Nephron (organoid): Measurements from ENCODE around the gene SCT.
"Not testable (repeated sequence)": the region's sequence is repeated elsewhere in the genome, so short reads cannot be mapped to it uniquely, and the experiment has no call there.

Source experiments
- H3K27ac Mint-ChIP-seq, 3 experiments: 2 replicates each; pipeline ENCODE4 v1.8.0; 2020; ENCODE audit warnings: mixed read lengths in 3 of 3, mild to moderate bottlenecking in 2 of 3, moderate library complexity in 1 of 3
- H3K27me3 Mint-ChIP-seq: 2 replicates; pipeline ENCODE4 v1.8.0; 2021; ENCODE audit warnings: low read depth, mild to moderate bottlenecking, moderate library complexity, mixed read lengths
- H3K36me3 Mint-ChIP-seq: 2 replicates; pipeline ENCODE4 v1.8.0; 2020; ENCODE audit warnings: low read depth, mixed read lengths
- H3K4me1 Mint-ChIP-seq: 2 replicates; pipeline ENCODE4 v1.8.0; 2020; ENCODE audit warnings: mixed read lengths
- H3K4me3 Mint-ChIP-seq, 3 experiments: 2 replicates each; pipeline ENCODE4 v1.8.0; 2020; ENCODE audit warnings: mild to moderate bottlenecking in 3 of 3, mixed read lengths in 3 of 3, moderate library complexity in 2 of 3
- H3K9me3 Mint-ChIP-seq: 2 replicates; pipeline ENCODE4 v1.8.0; 2020; ENCODE audit warnings: mixed read lengths
- TF ChIP-seq, protein P1 (sequence below), 3 experiments: fragments of 200-600 bp; sonication (generic); IDR thresholded peaks; one replicate each; pipeline ENCODE4 v1.5.0; 2021; ENCODE audit warnings: antibody characterized with exemption in 3 of 3; ENCODE audit not compliant: unreplicated experiment in 3 of 3

SCT gene

DNA sequence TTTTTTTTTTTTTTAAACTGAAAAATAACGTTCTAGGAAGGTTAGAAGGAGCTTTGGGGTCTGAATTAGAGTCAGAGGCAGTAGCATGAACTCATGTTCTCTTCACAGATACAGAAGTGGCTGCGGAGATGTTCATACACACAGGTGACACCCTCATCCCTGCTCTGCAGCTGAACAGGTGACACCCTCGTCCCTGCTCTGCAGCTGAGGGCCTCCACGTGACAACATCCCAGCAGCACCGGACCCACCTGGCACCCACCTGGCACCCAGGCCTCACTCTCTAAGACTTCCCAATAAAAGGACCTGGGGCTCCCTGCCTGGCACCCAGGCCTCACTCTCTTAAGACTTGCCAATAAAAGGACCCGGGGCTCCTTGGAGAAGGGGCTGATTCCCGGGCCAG lies 29.9 kb upstream of the SCT start:
- Mint-ChIP-seq H3K27ac (no peak overlapping the region), H3K4me3 (no peak overlapping the region), H3K9me3 (no peaks in the 10 kb centered on the region), H3K4me1 (no peaks in the 10 kb centered on the region), H3K36me3 (peaks cover 28% of the 10 kb centered on the region), H3K27me3 (no peaks in the 10 kb centered on the region)
- TF ChIP-seq, protein P1, sequence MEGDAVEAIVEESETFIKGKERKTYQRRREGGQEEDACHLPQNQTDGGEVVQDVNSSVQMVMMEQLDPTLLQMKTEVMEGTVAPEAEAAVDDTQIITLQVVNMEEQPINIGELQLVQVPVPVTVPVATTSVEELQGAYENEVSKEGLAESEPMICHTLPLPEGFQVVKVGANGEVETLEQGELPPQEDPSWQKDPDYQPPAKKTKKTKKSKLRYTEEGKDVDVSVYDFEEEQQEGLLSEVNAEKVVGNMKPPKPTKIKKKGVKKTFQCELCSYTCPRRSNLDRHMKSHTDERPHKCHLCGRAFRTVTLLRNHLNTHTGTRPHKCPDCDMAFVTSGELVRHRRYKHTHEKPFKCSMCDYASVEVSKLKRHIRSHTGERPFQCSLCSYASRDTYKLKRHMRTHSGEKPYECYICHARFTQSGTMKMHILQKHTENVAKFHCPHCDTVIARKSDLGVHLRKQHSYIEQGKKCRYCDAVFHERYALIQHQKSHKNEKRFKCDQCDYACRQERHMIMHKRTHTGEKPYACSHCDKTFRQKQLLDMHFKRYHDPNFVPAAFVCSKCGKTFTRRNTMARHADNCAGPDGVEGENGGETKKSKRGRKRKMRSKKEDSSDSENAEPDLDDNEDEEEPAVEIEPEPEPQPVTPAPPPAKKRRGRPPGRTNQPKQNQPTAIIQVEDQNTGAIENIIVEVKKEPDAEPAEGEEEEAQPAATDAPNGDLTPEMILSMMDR (IDR thresholded peaks at IDR 0.05; ENCODE audit: unreplicated experiment in 3 of 3), result no peak

DNA sequence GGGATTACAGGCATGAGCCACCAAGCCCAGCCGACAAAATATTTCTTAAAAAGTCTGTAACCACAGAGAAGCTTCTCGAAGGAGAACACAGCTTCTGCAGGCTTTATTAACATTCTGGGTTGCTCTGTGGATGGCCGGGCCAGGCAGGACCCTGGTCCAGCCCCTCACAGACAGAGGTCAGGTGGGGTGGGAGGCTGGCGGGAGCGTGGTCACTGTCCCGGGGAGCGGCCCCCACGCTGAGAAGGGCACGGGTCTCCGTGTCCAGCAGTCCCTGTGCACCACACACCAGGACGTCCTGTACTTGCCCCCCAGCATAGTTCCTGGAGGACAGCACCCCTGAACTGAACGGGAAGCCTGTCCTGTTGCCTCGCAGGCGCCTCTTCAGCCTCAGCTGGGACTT lies 29.4 kb upstream of the SCT start:
- Mint-ChIP-seq H3K27ac (no peak overlapping the region), H3K4me3 (no peak overlapping the region), H3K27me3 (no peaks in the 10 kb centered on the region), H3K4me1 (no peaks in the 10 kb centered on the region), H3K36me3 (peaks cover 33% of the 10 kb centered on the region), H3K9me3 (no peaks in the 10 kb centered on the region)
- TF ChIP-seq, protein P1 (IDR thresholded peaks at IDR 0.05; ENCODE audit: unreplicated experiment in 3 of 3), result no peak

DNA sequence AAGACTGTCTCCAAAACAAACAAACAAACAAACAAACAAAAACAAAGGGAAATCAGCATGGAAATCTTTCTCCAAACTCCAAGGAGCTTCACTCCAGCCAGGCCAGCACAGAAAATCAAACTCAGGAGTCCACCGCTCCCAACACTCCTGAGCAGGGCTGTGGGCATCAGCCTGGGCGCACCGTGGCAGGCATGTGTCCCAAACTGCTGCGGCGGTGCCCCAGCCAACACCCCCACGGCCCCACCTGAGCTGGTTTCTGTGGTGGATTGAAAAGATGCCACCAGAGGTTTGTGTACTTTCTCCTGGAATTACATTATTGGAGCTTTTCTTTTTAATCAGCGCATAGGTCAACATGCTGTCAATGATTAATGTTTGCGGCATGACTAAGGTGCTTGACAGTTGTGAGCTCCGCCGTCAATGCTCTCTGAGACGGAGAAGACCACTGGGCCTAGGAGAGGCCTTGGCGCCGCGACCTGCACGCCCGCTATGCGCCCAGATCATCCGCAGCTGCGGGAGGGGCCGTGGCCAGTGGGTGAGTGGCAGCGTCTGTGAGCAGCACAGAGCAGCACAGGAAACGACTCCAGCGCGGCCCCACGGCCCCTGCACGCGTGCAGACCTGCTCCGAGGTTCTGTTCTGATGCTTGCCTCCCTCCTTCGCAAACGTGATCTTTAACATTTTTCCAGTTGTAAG lies 28.2 kb upstream of the SCT start:
- no peaks in the 10 kb centered on the region for H3K9me3 Mint-ChIP-seq
- H3K4me3 Mint-ChIP-seq, result no peak overlapping the region
- H3K27ac Mint-ChIP-seq, result peak overlapping the region in 1 of 3 experiments; percentile 28
- TF ChIP-seq, protein P1 (IDR thresholded peaks at IDR 0.05; ENCODE audit: unreplicated experiment in 3 of 3), result no peak
- H3K36me3 Mint-ChIP-seq, result peaks cover 36% of the 10 kb centered on the region
- no peaks in the 10 kb centered on the region for H3K4me1 Mint-ChIP-seq
- no peaks in the 10 kb centered on the region for H3K27me3 Mint-ChIP-seq

DNA sequence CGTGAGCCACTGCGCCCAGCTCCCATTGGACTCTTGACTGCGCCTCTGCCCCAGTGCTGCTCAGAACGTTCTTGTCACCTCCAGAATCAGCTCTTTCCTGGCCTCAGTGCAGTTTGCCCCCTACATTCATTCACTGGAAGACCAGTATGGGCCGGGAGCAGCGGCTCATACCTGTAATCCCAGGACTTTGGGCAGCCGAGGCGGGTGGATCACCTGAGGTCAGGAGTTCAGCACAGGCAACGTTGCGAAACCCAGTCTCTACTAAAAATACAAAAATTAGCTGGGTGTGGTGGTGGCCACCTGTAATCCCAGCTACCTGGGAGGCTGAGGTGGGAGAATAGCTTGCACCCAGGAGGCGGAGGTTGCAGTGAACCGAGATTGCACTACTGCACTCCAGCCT lies 27.5 kb upstream of the SCT start:
- not testable (repeated sequence) for H3K27me3 Mint-ChIP-seq, H3K4me1 Mint-ChIP-seq, H3K4me3 Mint-ChIP-seq, H3K9me3 Mint-ChIP-seq, H3K27ac Mint-ChIP-seq
- peaks cover 32% of the 10 kb centered on the region for H3K36me3 Mint-ChIP-seq

DNA sequence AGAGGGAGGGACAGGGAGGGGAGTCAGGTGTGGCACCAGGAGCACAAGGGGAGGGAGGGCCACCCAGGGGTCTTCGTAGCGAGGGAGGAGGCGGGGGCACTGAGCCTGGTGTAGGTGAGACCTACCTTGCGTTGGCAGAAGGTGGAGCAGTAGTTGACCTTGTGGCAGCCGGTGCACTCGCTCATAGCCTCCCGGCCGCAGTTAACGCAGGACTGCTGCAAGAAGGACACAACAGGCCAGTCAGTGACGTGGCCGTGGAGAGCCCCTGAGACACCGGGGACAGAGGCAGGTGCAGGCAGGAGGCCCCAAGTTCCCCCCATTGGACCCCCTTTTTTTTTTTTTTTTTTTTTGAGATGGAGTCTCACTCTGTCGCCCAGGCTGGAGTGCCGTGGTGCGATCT lies 26.9 kb upstream of the SCT start:
- H3K4me3 Mint-ChIP-seq, result no peak overlapping the region
- H3K9me3 Mint-ChIP-seq, result no peaks in the 10 kb centered on the region
- H3K36me3 Mint-ChIP-seq, result peaks cover 33% of the 10 kb centered on the region
- TF ChIP-seq, protein P1 (IDR thresholded peaks at IDR 0.05; ENCODE audit: unreplicated experiment in 3 of 3), result no peak
- no peaks in the 10 kb centered on the region for H3K4me1 Mint-ChIP-seq
- H3K27me3 Mint-ChIP-seq, result no peaks in the 10 kb centered on the region
- H3K27ac Mint-ChIP-seq, result no peak overlapping the region

DNA sequence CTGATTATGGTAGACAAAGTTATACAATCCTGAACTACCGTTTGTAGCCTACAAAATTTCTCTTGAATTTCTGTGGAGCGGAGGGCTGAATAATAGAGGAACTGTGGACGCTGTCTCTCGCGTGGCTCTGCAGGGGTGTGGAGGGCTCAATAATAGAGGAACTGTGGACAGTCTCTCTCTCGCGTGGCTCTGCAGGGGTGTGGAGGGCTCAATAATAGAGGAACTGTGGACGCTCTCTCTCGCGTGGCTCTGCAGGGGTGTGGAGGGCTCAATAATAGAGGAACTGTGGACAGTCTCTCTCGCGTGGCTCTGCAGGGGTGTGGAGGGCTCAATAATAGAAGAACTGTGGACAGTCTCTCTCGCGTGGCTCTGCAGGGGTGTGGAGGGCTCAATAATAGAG lies 26.2 kb upstream of the SCT start:
- H3K4me3 Mint-ChIP-seq, H3K27me3 Mint-ChIP-seq, H3K27ac Mint-ChIP-seq, H3K4me1 Mint-ChIP-seq, H3K9me3 Mint-ChIP-seq: not testable (repeated sequence)
- H3K36me3 Mint-ChIP-seq, result peaks cover 36% of the 10 kb centered on the region

DNA sequence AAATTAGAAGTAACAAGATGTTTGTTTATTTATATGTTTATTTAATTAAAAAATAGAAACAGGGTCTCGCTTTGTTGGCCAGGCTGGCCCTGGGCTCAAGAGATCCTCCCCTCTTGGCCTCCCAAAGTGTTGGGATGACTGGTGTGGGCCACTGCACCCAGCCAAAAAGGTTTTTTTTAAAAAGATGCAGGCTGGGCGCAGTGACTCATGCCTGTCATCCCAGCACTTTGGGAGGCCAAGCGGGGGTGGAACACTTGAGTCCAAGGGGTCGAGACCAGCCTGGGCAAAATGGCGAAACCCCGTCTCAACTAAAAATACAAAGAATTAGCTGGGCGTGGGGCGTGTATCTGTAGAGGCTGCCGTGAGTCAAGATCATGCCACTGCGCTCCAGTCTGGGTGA lies 23.5 kb upstream of the SCT start:
- no peak overlapping the region for H3K27ac Mint-ChIP-seq
- no peaks in the 10 kb centered on the region for H3K27me3 Mint-ChIP-seq
- peaks cover 38% of the 10 kb centered on the region for H3K36me3 Mint-ChIP-seq
- no peak overlapping the region for H3K4me3 Mint-ChIP-seq
- TF ChIP-seq, protein P1 (IDR thresholded peaks at IDR 0.05; ENCODE audit: unreplicated experiment in 3 of 3), result no peak
- H3K9me3 Mint-ChIP-seq, result no peaks in the 10 kb centered on the region
- no peaks in the 10 kb centered on the region for H3K4me1 Mint-ChIP-seq

DNA sequence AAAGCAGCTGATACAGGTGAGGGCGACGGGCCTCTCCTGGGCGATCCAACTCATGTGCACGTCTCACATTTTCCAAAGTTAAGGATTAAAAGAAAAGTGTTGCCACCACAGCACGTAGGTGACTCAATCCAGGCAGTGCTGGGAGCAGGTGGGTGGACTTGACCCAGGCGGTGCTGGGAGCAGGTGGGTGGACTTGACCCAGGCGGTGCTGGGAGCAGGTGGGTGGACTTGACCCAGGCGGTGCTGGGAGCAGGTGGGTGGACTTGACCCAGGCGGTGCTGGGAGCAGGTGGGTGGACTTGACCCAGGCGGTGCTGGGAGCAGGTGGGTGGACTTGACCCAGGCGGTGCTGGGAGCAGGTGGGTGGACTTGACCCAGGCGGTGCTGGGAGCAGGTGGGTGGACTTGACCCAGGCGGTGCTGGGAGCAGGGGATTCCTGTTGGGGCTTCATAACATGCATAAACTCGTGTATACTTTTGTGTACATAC lies 20.7 kb upstream of the SCT start:
- Mint-ChIP-seq H3K36me3 (peaks cover 28% of the 10 kb centered on the region), H3K27ac (peak overlapping the region in 1 of 3 experiments; percentile 73)
- H3K4me1 Mint-ChIP-seq, H3K4me3 Mint-ChIP-seq, H3K9me3 Mint-ChIP-seq, H3K27me3 Mint-ChIP-seq: not testable (repeated sequence)
